KMS-11 (cell line): ENCODE results near the gene CLDN34.
A peak's percentile ranks its signal among the peaks of the same experiment; 100 is the strongest.

Source experiments
- H2AFZ ChIP-seq: fragments of 200-600 bp; sonication (generic); 2 replicates; pipeline ENCODE4 v1.6.1; 2016; ENCODE audit warnings: antibody characterized with exemption, mixed run types, low read depth
- H3K27ac ChIP-seq: fragments of 200-600 bp; sonication (generic); 2 replicates; pipeline ENCODE4 v1.6.1; 2016; ENCODE audit warnings: mild to moderate bottlenecking, mixed run types
- H3K27me3 ChIP-seq: fragments of 200-600 bp; sonication (generic); 2 replicates; pipeline ENCODE4 v1.6.1; 2017; ENCODE audit warnings: mild to moderate bottlenecking, low read depth, mixed run types, moderate library complexity; ENCODE audit not compliant: insufficient read depth
- H3K36me3 ChIP-seq: fragments of 200-600 bp; sonication (generic); 2 replicates; pipeline ENCODE4 v1.6.1; 2017; ENCODE audit warnings: mild to moderate bottlenecking, mixed run types; ENCODE audit not compliant: insufficient read depth
- H3K4me1 ChIP-seq: fragments of 200-600 bp; sonication (generic); 2 replicates; pipeline ENCODE4 v1.6.1; 2016; ENCODE audit warnings: mild to moderate bottlenecking, low read depth, mixed run types; ENCODE audit not compliant: poor library complexity, severe bottlenecking
- H3K4me2 ChIP-seq: fragments of 200-600 bp; sonication (generic); 2 replicates; pipeline ENCODE4 v1.7.0; 2016; ENCODE audit warnings: mild to moderate bottlenecking, mixed run types
- H3K4me3 ChIP-seq: fragments of 200-600 bp; sonication (generic); IDR thresholded peaks from 2 replicates; pipeline ENCODE4 v1.6.1; 2017; ENCODE audit warnings: low read depth, low read length, mixed read lengths; ENCODE audit not compliant: insufficient read depth
- H3K79me2 ChIP-seq: fragments of 200-600 bp; sonication (generic); 2 replicates; pipeline ENCODE4 v1.6.1; 2016; ENCODE audit warnings: low read depth, mixed run types; ENCODE audit not compliant: insufficient read depth
- H3K9ac ChIP-seq: fragments of 200-600 bp; sonication (generic); 2 replicates; pipeline ENCODE4 v1.6.1; 2016; ENCODE audit warnings: mild to moderate bottlenecking, mixed run types
- H4K20me1 ChIP-seq: fragments of 200-600 bp; sonication (generic); 2 replicates; pipeline ENCODE4 v1.6.1; 2016; ENCODE audit warnings: mild to moderate bottlenecking, mixed run types; ENCODE audit not compliant: insufficient read depth
- CTCF ChIP-seq: fragments of 200-600 bp; sonication (generic); conservative IDR thresholded peaks from 2 replicates; pipeline ENCODE4 v1.6.1; 2017; ENCODE audit warnings: low read depth, mild to moderate bottlenecking, antibody characterized with exemption, low read length, moderate library complexity, mixed read lengths

The CLDN34 gene

GRCh38 chrX:10011991-10012390 lies 44.8 kb downstream of the CLDN34 start:
- peak overlapping the region; percentile 35; the same call in 1 of the 2 replicates for H3K9ac ChIP-seq

GRCh38 chrX:10014462-10015354 lies 47.5 kb downstream of the CLDN34 start:
- Histone ChIP-seq H3K9ac (no peak overlapping the region), H4K20me1 (no peaks in the 10 kb centered on the region), H3K79me2 (peaks cover 38% of the 10 kb centered on the region), H3K4me1 (peaks cover 59% of the 10 kb centered on the region), H3K4me3 (no peak overlapping the region), H3K36me3 (no peaks in the 10 kb centered on the region), H2AFZ (no peak overlapping the region), H3K27me3 (no peaks in the 10 kb centered on the region), H3K4me2 (no peak overlapping the region), H3K27ac (no peak overlapping the region)
- no peak for TF ChIP-seq CTCF

More at GRCh38 chrX:10011991-10012390, 44.8 kb downstream of the CLDN34 start:
- H3K4me3 ChIP-seq, result no peak overlapping the region
- peak overlapping the region; percentile 89 for H3K27ac ChIP-seq
- H3K4me2 ChIP-seq, result peak overlapping the region; percentile 75
- H3K27me3 ChIP-seq, result no peaks in the 10 kb centered on the region
- H3K4me1 ChIP-seq, result peaks cover 70% of the 10 kb centered on the region
- H3K79me2 ChIP-seq, result peaks cover 11% of the 10 kb centered on the region
- TF ChIP-seq CTCF, result no peak
- 0 out of 2 replicates have a peak overlapping the region, but pooled peaks have one; percentile 57 for H2AFZ ChIP-seq
- no peaks in the 10 kb centered on the region for H3K36me3 ChIP-seq
- no peaks in the 10 kb centered on the region for H4K20me1 ChIP-seq

GRCh38 chrX:10015355-10015722 lies 48.2 kb downstream of the CLDN34 start:
- Histone ChIP-seq H4K20me1 (no peaks in the 10 kb centered on the region), H3K4me1 (peaks cover 53% of the 10 kb centered on the region), H3K27me3 (no peaks in the 10 kb centered on the region), H3K36me3 (no peaks in the 10 kb centered on the region), H2AFZ (no peak overlapping the region), H3K9ac (peak overlapping the region; percentile 25; the same call in 1 of the 2 replicates), H3K4me2 (no peak overlapping the region), H3K4me3 (no peak overlapping the region), H3K27ac (no peak overlapping the region), H3K79me2 (peaks cover 41% of the 10 kb centered on the region)
- TF ChIP-seq CTCF, result no peak

GRCh38 chrX:10015723-10016518 lies 48.8 kb downstream of the CLDN34 start:
- Histone ChIP-seq H2AFZ (no peak overlapping the region), H3K4me2 (peak overlapping the region; percentile 71), H3K9ac (peak overlapping the region; percentile 25; the same call in 1 of the 2 replicates), H3K4me3 (no peak overlapping the region), H3K4me1 (peaks cover 53% of the 10 kb centered on the region), H3K36me3 (no peaks in the 10 kb centered on the region), H3K79me2 (peaks cover 47% of the 10 kb centered on the region), H3K27me3 (no peaks in the 10 kb centered on the region), H4K20me1 (no peaks in the 10 kb centered on the region), H3K27ac (no peak overlapping the region)
- TF ChIP-seq CTCF, result no peak
